K562 (cell line): ENCODE data around the gene SUMO3. TPM values are rescaled to one million over a fixed set of nuclear protein-coding genes. Genes with fewer than 3 reads are reported as not detected.

Source experiments
- E2F4 ChIP-seq: sonication (generic); formaldehyde crosslinking; IDR thresholded peaks from 2 replicates; pipeline ENCODE4 v1.8.0; 2022; ENCODE audit warnings: mild to moderate bottlenecking, low read depth, missing genetic modification reagents
- E2F6 ChIP-seq, 2 experiments: IDR thresholded peaks; 2 replicates each; pipeline ENCODE4 v1.6.1; 2011; ENCODE audit warnings: borderline replicate concordance in 1 of 2, control low read depth in 1 of 2, low read depth in 1 of 2, low read length in 1 of 2, mild to moderate bottlenecking in 1 of 2, mixed read lengths in 1 of 2, moderate library complexity in 1 of 2; ENCODE audit not compliant: insufficient read depth in 1 of 2, insufficient read length in 1 of 2, poor library complexity in 1 of 2, severe bottlenecking in 1 of 2; ENCODE audit errors: extremely low read depth in 1 of 2
- GATAD2B ChIP-seq: fragments of 450-650 bp; IDR thresholded peaks from 2 replicates; pipeline ENCODE4 v1.6.1; 2017; ENCODE audit warnings: mild to moderate bottlenecking, borderline replicate concordance
- HBP1 ChIP-seq: fragments of 450-650 bp; formaldehyde crosslinking; IDR thresholded peaks from 2 replicates; pipeline ENCODE4 v1.4.0; 2022; ENCODE audit warnings: missing genetic modification characterization
- ILF3 ChIP-seq: fragments of 450-650 bp; IDR thresholded peaks from 2 replicates; pipeline ENCODE4 v1.6.1; 2018; ENCODE audit warnings: antibody characterized with exemption, mild to moderate bottlenecking, moderate library complexity, borderline replicate concordance
- NR0B1 ChIP-seq: fragments of 450-650 bp; IDR thresholded peaks from one replicate; pipeline ENCODE4 v1.6.1; 2018; ENCODE audit warnings: mild to moderate bottlenecking, moderate library complexity; ENCODE audit not compliant: partially characterized antibody
- SIN3A ChIP-seq, 2 experiments: fragments of 150-350 bp in 1 of 2; IDR thresholded peaks; 2 replicates each; pipeline ENCODE4 v1.6.1; 2011 to 2016; ENCODE audit warnings: borderline replicate concordance in 2 of 2, low read depth in 2 of 2, low read length in 2 of 2, mild to moderate bottlenecking in 2 of 2, moderate library complexity in 2 of 2; ENCODE audit not compliant: control insufficient read depth in 1 of 2
- SRF ChIP-seq, 2 experiments: fragments of 250-450, 450-650 bp in 1 of 2; sonication (Bioruptor Pico) in 1 of 2; sonication (generic) in 1 of 2; formaldehyde crosslinking; IDR thresholded peaks; 2 replicates each; pipeline versions ENCODE4 v1.5.0 to v1.5.1; 2020 to 2022; ENCODE audit warnings: mild to moderate bottlenecking in 1 of 2, missing genetic modification reagents in 1 of 2
- ZNF140 ChIP-seq: fragments of 250-450 bp; sonication (Bioruptor Pico); IDR thresholded peaks from 2 replicates; pipeline ENCODE4 v1.8.0; 2021; ENCODE audit warnings: moderate library complexity, mild to moderate bottlenecking, inconsistent platforms
- ZNF239 ChIP-seq: fragments of 250-450 bp; sonication (Bioruptor Pico); IDR thresholded peaks from 2 replicates; pipeline ENCODE4 v1.4.0; 2020; ENCODE audit warnings: mild to moderate bottlenecking
- ZNF311 ChIP-seq: fragments of 250-450 bp; sonication (Bioruptor Pico); IDR thresholded peaks from 2 replicates; pipeline ENCODE4 v1.4.0; 2020; ENCODE audit warnings: mild to moderate bottlenecking, moderate library complexity
- ZNF551 ChIP-seq: fragments of 250-450 bp; sonication (Bioruptor Pico); IDR thresholded peaks from 2 replicates; pipeline ENCODE4 v1.5.0; 2021; ENCODE audit warnings: mild to moderate bottlenecking, moderate library complexity
- ZNF699 ChIP-seq: fragments of 250-450 bp; sonication (Bioruptor Pico); IDR thresholded peaks from 2 replicates; pipeline ENCODE4 v1.8.0; 2021; ENCODE audit warnings: mild to moderate bottlenecking, moderate library complexity; ENCODE audit not compliant: insufficient replicate concordance
- polyA plus RNA-seq, 8 experiments: library from polyadenylated mRNA; depleted of rRNA in 4 of 8; stranded (reverse) in 5 of 8; unstranded in 3 of 8; fragments of >200 nt; fragmentation: Nextera tagmentation in 2 of 8; fragmentation: Illumina TruSeq in 1 of 8; extraction: Ambion mirVana in 2 of 8; extraction: Trizol in 1 of 8; gene quantifications; 2 replicates each; pipeline versions ENCODE4 v1.2.1 to v1.2.3, GENCODE V29; 2011 to 2014; ENCODE audit warnings: inconsistent platforms in 1 of 8, missing spikeins in 1 of 8
- total RNA-seq, 7 experiments: library from RNA; depleted of rRNA in 6 of 7; stranded (reverse); fragments of >200 nt in 6 of 7; fragmentation: Illumina TruSeq in 2 of 7; extraction: Trizol in 2 of 7; gene quantifications; 2 replicates each; pipeline versions ENCODE4 v1.2.1 to v1.2.3, GENCODE V29; 2011 to 2021; ENCODE audit warnings: low replicate concordance in 1 of 7
- TF ChIP-seq, protein P1 (sequence below): fragments of 250-450 bp; sonication (Bioruptor Pico); IDR thresholded peaks from 2 replicates; pipeline ENCODE4 v1.4.0; 2020

SUMO3 gene
- total and polyA plus RNA-seq, 9 of the 15 experiments (the other 6 are each of a cell fraction or from before 2014, with no cell fraction given), result 13.9 to 143 (median 113) TPM

DNA sequence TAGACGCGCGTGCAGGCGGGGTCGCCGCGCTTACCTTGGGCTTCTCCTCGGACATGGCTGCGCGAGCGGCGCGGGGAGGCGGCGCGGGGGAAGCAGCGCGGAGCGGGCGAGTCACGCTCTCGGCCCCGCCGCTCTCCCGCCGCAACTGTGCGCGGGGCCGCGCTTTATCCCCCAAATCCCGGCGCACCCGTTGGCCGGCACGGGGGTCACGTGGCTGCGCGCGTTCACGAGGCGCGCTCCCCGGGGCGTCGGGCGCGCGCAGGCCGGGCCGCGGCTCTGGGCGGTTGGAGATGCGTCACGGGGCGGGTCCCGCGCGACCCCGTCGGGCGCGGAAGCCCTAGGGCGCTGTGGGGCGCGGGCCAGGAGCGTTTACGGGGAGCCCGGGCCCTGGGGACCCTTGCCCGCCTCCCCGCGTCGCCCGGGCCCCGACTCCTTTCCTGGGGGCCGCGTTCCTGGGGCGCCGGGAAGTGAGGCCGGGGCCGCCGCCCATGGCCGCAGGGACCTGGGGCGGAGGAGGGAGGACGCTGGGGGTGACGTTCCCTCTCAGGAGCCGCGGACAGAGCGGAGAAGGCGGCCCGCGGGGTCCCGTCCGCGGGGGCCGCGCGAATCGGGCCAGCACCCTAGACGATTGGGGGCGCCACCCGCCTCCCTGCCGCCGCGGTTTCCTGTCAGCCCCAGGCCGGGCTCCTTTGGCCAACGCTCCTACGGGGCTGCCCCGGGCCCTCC, at the start of gene SUMO3 (continued):
- TF ChIP-seq NR0B1, result no peak
- peak; percentile 68; the same call in 1 of the 2 replicates for TF ChIP-seq ILF3
- peak; percentile 83 for TF ChIP-seq ZNF311
- TF ChIP-seq GATAD2B, result peak; percentile 98
- no peak for TF ChIP-seq ZNF551
- TF ChIP-seq ZNF699 (CRISPR knock-in tag), result peak; percentile 78
- peak; percentile 80 for TF ChIP-seq HBP1
- no peak; a peak in 1 of 4 replicates for TF ChIP-seq SIN3A (IDR thresholded peaks at IDR 0.05; ENCODE audit: borderline replicate concordance in 2 of 2, control insufficient read depth in 1 of 2, low read depth in 2 of 2, low read length in 2 of 2)
- TF ChIP-seq ZNF140, result peak; percentile 80
- peak in 1 of 2 experiments; percentile 37; a peak in 1 of 4 replicates for TF ChIP-seq SRF (CRISPR knock-in tag; IDR thresholded peaks at IDR 0.05)
- TF ChIP-seq, protein P1, sequence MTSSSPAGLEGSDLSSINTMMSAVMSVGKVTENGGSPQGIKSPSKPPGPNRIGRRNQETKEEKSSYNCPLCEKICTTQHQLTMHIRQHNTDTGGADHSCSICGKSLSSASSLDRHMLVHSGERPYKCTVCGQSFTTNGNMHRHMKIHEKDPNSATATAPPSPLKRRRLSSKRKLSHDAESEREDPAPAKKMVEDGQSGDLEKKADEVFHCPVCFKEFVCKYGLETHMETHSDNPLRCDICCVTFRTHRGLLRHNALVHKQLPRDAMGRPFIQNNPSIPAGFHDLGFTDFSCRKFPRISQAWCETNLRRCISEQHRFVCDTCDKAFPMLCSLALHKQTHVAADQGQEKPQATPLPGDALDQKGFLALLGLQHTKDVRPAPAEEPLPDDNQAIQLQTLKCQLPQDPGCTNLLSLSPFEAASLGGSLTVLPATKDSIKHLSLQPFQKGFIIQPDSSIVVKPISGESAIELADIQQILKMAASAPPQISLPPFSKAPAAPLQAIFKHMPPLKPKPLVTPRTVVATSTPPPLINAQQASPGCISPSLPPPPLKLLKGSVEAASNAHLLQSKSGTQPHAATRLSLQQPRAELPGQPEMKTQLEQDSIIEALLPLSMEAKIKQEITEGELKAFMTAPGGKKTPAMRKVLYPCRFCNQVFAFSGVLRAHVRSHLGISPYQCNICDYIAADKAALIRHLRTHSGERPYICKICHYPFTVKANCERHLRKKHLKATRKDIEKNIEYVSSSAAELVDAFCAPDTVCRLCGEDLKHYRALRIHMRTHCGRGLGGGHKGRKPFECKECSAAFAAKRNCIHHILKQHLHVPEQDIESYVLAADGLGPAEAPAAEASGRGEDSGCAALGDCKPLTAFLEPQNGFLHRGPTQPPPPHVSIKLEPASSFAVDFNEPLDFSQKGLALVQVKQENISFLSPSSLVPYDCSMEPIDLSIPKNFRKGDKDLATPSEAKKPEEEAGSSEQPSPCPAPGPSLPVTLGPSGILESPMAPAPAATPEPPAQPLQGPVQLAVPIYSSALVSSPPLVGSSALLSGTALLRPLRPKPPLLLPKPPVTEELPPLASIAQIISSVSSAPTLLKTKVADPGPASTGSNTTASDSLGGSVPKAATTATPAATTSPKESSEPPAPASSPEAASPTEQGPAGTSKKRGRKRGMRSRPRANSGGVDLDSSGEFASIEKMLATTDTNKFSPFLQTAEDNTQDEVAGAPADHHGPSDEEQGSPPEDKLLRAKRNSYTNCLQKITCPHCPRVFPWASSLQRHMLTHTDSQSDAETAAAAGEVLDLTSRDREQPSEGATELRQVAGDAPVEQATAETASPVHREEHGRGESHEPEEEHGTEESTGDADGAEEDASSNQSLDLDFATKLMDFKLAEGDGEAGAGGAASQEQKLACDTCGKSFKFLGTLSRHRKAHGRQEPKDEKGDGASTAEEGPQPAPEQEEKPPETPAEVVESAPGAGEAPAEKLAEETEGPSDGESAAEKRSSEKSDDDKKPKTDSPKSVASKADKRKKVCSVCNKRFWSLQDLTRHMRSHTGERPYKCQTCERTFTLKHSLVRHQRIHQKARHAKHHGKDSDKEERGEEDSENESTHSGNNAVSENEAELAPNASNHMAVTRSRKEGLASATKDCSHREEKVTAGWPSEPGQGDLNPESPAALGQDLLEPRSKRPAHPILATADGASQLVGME (CRISPR knock-in tag), result peak; percentile 96
- TF ChIP-seq E2F4 (CRISPR knock-in tag), result no peak
- peak; percentile 61 to 85 for TF ChIP-seq E2F6 (IDR thresholded peaks at IDR 0.05; ENCODE audit: borderline replicate concordance in 1 of 2, extremely low read depth in 1 of 2, insufficient read depth in 1 of 2, insufficient read length in 1 of 2, low read depth in 1 of 2, low read length in 1 of 2, poor library complexity in 1 of 2, severe bottlenecking in 1 of 2)
- TF ChIP-seq ZNF239 (CRISPR knock-in tag), result peak; percentile 72; the same call in 1 of the 2 replicates
